Testis (tissue), 3 donors: ENCODE results near the gene CA5A. TPM values are rescaled to one million over a fixed set of nuclear protein-coding genes. Genes with fewer than 3 reads are reported as not detected.

Source experiments
- DNase-seq: peaks from one replicate; pipeline ENCODE4 v3.0.0-alpha.2; 2019
- H3K27ac ChIP-seq, 2 donors: fragments of 200-600 bp; sonication (generic); one replicate each; pipeline ENCODE4 v1.5.1; 2019
- H3K27me3 ChIP-seq: fragments of 200-600 bp; sonication (generic); one replicate; pipeline ENCODE4 v1.5.1; 2019
- H3K36me3 ChIP-seq: fragments of 200-600 bp; sonication (generic); one replicate; pipeline ENCODE4 v1.5.1; 2017; ENCODE audit warnings: low read depth; ENCODE audit errors: missing control alignments
- H3K4me1 ChIP-seq: fragments of 200-600 bp; sonication (generic); one replicate; pipeline ENCODE4 v1.5.1; 2019
- H3K4me3 ChIP-seq, 2 donors: fragments of 200-600 bp; sonication (generic); one replicate each; pipeline ENCODE4 v1.5.1; 2017 to 2019
- H3K9me3 ChIP-seq: fragments of 200-600 bp; sonication (generic); one replicate; pipeline ENCODE4 v1.5.1; 2017
- POLR2A ChIP-seq: fragments of 450-650 bp; IDR thresholded peaks from one replicate; pipeline ENCODE4 v1.6.1; 2017; ENCODE audit warnings: antibody characterized with exemption, mild to moderate bottlenecking, moderate library complexity
- WGBS, 2 donors: methylation state at CpG; one replicate each; pipeline ENCODE4 v1.1.5; 2018; 5-methylcytosine and 5-hydroxymethylcytosine counted together
- intact Hi-C: fragments of 100-400 bp; cut with DNase I; formaldehyde crosslinking; loops from one replicate; pipeline ENCODE4 v1.15.1; 2023; ENCODE audit warnings: low total_unique reads
- polyA plus RNA-seq: library from polyadenylated mRNA; stranded (reverse); fragments of 350-450 nt; fragmentation: Illumina TruSeq; extraction: RNeasy Lipid Tissue Mini Kit (QIAGEN cat#74804); gene quantifications from one replicate; pipeline ENCODE4 v1.2.3, GENCODE V29; 2014; ENCODE audit warnings: low read depth, low replicate concordance; ENCODE audit not compliant: insufficient read depth
- small RNA-seq, 2 donors: library from RNA; depleted of rRNA; stranded (forward); fragments of <200 nt; gene quantifications; one replicate each; pipeline ENCODE3, GENCODE V24; 2016
- total RNA-seq, 2 donors: library from RNA; depleted of rRNA; stranded (reverse); fragments of >200 nt; gene quantifications; one replicate each; pipeline ENCODE4 v1.2.3, GENCODE V29; 2016
- TF ChIP-seq, protein P1 (sequence below), 3 experiments: fragments of 450-650 bp in 2 of 3; fragments of 200-600 bp in 1 of 3; sonication (generic) in 1 of 3; IDR thresholded peaks; one replicate each; pipeline ENCODE4 v1.5.1; 2016 to 2019; ENCODE audit warnings: antibody characterized with exemption in 3 of 3, mild to moderate bottlenecking in 2 of 3, moderate library complexity in 1 of 3

Gene CA5A
- total and polyA plus RNA-seq, 3 donors from 2014 or later, result not detected

- no peaks in the 10 kb centered on the region for H3K9me3 ChIP-seq
- H3K36me3 ChIP-seq, result no peaks in the 10 kb centered on the region
- peak overlapping the region; percentile 32 to 36 for H3K27ac ChIP-seq
- DNase-seq, result no peak
- H3K4me3 ChIP-seq, result no peak overlapping the region
- H3K27me3 ChIP-seq, result no peaks in the 10 kb centered on the region
- peaks cover 51% of the 10 kb centered on the region for H3K4me1 ChIP-seq
- 71 to 87% methylated on average over 24 to 28 of the region's 29 CpGs for WGBS, 2 donors
- intact Hi-C loops, result no loop called here
- TF ChIP-seq POLR2A, result no peak
- TF ChIP-seq, protein P1, sequence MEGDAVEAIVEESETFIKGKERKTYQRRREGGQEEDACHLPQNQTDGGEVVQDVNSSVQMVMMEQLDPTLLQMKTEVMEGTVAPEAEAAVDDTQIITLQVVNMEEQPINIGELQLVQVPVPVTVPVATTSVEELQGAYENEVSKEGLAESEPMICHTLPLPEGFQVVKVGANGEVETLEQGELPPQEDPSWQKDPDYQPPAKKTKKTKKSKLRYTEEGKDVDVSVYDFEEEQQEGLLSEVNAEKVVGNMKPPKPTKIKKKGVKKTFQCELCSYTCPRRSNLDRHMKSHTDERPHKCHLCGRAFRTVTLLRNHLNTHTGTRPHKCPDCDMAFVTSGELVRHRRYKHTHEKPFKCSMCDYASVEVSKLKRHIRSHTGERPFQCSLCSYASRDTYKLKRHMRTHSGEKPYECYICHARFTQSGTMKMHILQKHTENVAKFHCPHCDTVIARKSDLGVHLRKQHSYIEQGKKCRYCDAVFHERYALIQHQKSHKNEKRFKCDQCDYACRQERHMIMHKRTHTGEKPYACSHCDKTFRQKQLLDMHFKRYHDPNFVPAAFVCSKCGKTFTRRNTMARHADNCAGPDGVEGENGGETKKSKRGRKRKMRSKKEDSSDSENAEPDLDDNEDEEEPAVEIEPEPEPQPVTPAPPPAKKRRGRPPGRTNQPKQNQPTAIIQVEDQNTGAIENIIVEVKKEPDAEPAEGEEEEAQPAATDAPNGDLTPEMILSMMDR (IDR thresholded peaks at IDR 0.05), result no peak
These were observed 95.9 kb downstream of the CA5A start for GRCh38 chr16:87840271-87840978.

GRCh38 chr16:87839542-87840270 is 96.6 kb downstream of the CA5A start:
- intact Hi-C loops, result no loop called here
- Histone ChIP-seq H3K9me3 (no peaks in the 10 kb centered on the region), H3K27ac (peak overlapping the region; percentile 10 to 32), H3K4me3 (no peak overlapping the region), H3K4me1 (peaks cover 44% of the 10 kb centered on the region), H3K36me3 (no peaks in the 10 kb centered on the region), H3K27me3 (no peaks in the 10 kb centered on the region)
- DNase-seq, result no peak
- TF ChIP-seq POLR2A, result no peak
- TF ChIP-seq, protein P1 (IDR thresholded peaks at IDR 0.05), result no peak
- 74 to 90% methylated on average over 26 to 34 of the region's 34 CpGs for WGBS, 2 donors

DNA sequence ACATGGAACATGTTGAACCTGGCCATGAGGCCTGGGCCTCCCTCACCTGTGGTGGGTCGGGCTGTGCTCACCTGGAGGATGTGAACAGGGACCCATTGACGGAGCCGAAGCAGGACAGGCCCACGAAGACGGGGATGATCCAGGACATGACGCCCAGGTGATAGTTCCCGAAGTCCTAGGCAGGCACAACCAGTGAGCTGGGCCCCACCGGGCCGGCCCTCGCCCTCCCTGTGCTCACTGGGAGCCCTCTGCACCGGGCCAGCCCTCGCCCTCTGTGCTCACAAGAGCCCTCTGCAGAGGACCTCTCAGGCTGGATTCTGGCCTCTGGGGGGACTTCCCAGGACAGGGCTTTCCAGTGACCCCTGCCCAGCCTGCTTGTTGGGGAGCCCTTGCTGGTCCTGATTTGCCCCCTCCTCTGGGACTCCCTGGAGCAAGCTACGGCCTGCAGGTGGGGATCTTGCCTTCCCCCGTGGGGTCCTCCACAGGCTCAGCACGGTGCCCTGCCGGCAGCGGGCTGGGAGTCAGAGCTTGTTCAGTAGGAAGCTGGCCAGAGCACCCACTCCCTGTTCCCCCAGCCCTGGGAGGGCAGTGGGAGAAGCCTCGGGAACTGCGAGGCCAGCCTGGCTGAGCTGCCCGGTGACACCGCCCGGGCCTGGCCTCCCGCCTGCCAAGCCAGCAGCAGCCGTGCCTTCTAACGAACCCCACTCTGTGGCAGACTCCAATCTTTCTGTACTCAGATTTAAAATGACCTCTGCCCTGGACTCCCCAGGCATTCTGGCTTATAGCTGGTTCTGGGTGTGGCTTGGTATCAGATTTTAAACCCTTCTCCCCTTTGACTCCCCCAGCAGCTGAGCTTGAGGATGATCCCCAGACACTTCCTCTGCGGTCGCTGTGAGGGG is 97.4 kb downstream of the CA5A start:
- Histone ChIP-seq H3K9me3 (no peaks in the 10 kb centered on the region), H3K27ac (peak overlapping the region; percentile 10 to 32), H3K4me1 (peaks cover 43% of the 10 kb centered on the region), H3K27me3 (no peaks in the 10 kb centered on the region), H3K36me3 (no peaks in the 10 kb centered on the region), H3K4me3 (no peak overlapping the region)
- TF ChIP-seq, protein P1 (IDR thresholded peaks at IDR 0.05), result no peak
- TF ChIP-seq POLR2A, result no peak
- 75 to 82% methylated on average over 18 to 26 of the region's 27 CpGs for WGBS, 2 donors
- intact Hi-C loops, result no loop called here
- DNase-seq, result no peak

Small RNA genes lying within 50 kb of the gene (small RNA-seq; reads per million reads assigned to genes)
- 0 reads per million in 2 donors for gene AC127455.1

Other genes with a start within 250 kb of the CA5A start
- 100 to 1,000 TPM in 1 of 2 donors, 10 to 100 TPM in 1; 79.2 to 130 TPM for gene KLHDC4, start 170.5 kb downstream of the CA5A start, total RNA-seq
- gene KLHDC4, start 170.5 kb downstream of the CA5A start, polyA plus RNA-seq, result 60.6 TPM
- 100 to 1,000 TPM; 263 to 290 TPM for gene SLC7A5, start 67.0 kb downstream of the CA5A start, total RNA-seq
- gene SLC7A5, start 67.0 kb downstream of the CA5A start, polyA plus RNA-seq, result 179 TPM
- 10 to 100 TPM; 55.9 to 60.2 TPM for gene BANP, start 14.9 kb upstream of the CA5A start, total RNA-seq
- 25.3 TPM for gene BANP, start 14.9 kb upstream of the CA5A start, polyA plus RNA-seq